ENCODE measurements around the gene CNKSR3.

- TF ChIP-seq POLR2A (IDR thresholded peaks at IDR 0.05) (no peak), CTCF (IDR thresholded peaks at IDR 0.05) (no peak)
Measured at GRCh38 chr6:154414021-154414813, 96.3 kb downstream of the CNKSR3 start.
